Sigmoid colon (tissue), 7 donors: ENCODE results near the gene GPR108. TPM values are rescaled to one million over a fixed set of nuclear protein-coding genes. Genes with fewer than 3 reads are reported as not detected.

Experiments
- DNase-seq: peaks from one replicate; pipeline ENCODE4 v3.0.0-alpha.2; 2019
- H3K27ac ChIP-seq, 4 donors: fragments of 200-600 bp; sonication (generic); one replicate each; pipeline ENCODE4 v1.5.1; 2016 to 2019; ENCODE audit warnings: mild to moderate bottlenecking in 1 of 4
- H3K27me3 ChIP-seq, 3 donors: fragments of 200-600 bp; sonication (generic); one replicate each; pipeline ENCODE4 v1.5.1; 2019; ENCODE audit warnings: mild to moderate bottlenecking in 1 of 3
- H3K36me3 ChIP-seq, 4 donors: fragments of 200-600 bp; sonication (generic); one replicate each; pipeline ENCODE4 v1.5.1; 2016 to 2019
- H3K4me1 ChIP-seq, 4 donors: fragments of 200-600 bp; sonication (generic); one replicate each; pipeline ENCODE4 v1.5.1; 2017 to 2019
- H3K4me3 ChIP-seq, 4 donors: fragments of 200-600 bp; sonication (generic); one replicate each; pipeline ENCODE4 v1.5.1; 2017 to 2019; ENCODE audit warnings: mild to moderate bottlenecking in 2 of 4, moderate library complexity in 1 of 4
- H3K9me3 ChIP-seq, 4 donors: fragments of 200-600 bp in 3 of 4; sonication (generic) in 3 of 4; one replicate each; pipeline versions ENCODE4 v1.5.1 to v1.6.1; 2013 to 2019
- CTCF ChIP-seq, 4 experiments: fragments of 450-650 bp in 3 of 4; fragments of 200-600 bp in 1 of 4; IDR thresholded peaks; one replicate each; pipeline ENCODE4 v1.5.1; 2016 to 2019; ENCODE audit warnings: antibody characterized with exemption in 4 of 4, mild to moderate bottlenecking in 3 of 4, moderate library complexity in 2 of 4
- EP300 ChIP-seq, 4 donors: sonication (generic); formaldehyde crosslinking; IDR thresholded peaks; one replicate each; pipeline ENCODE4 v1.6.1; 2017; ENCODE audit warnings: antibody characterized with exemption in 4 of 4
- POLR2A ChIP-seq, 2 donors: fragments of 450-650 bp; IDR thresholded peaks; one replicate each; pipeline ENCODE4 v1.6.1; 2016; ENCODE audit warnings: antibody characterized with exemption in 2 of 2, mild to moderate bottlenecking in 2 of 2, moderate library complexity in 2 of 2
- POLR2AphosphoS5 ChIP-seq, 4 donors: sonication (generic); formaldehyde crosslinking; IDR thresholded peaks; one replicate each; pipeline ENCODE4 v1.6.1; 2017; ENCODE audit warnings: antibody characterized with exemption in 4 of 4
- WGBS, 2 donors: extraction: QIAGEN DNeasy Blood & Tissue Kit; methylation state at CpG; one replicate each; pipeline ENCODE4 v1.1.7; 2013; 5-methylcytosine and 5-hydroxymethylcytosine counted together
- intact Hi-C: fragments of 100-400 bp; cut with DNase I; formaldehyde crosslinking; loops from one replicate; pipeline ENCODE4 v1.15.1; 2023
- polyA plus RNA-seq, 3 donors: library from polyadenylated mRNA; stranded (reverse); fragments of 200-250 nt; gene quantifications; one replicate each; pipeline ENCODE4 v1.2.3, GENCODE V29; 2013
- total RNA-seq, 4 donors: library from RNA; depleted of rRNA; stranded (reverse); fragments of >200 nt; gene quantifications; one replicate each; pipeline ENCODE4 v1.1.0, GENCODE V29; 2016
- donor health status: healthy with polysubstance abuse.
- donor health status: Bipolar disorder and iron deficiency.
- donor health status: healthy.

Gene GPR108
- total and polyA plus RNA-seq, 7 donors = 39.0 to 91.1 (median 57.8) TPM

GRCh38 chr19:6685482-6685881 lies 51.9 kb downstream of the GPR108 start:
- intact Hi-C loops = no loop called here
- Histone ChIP-seq H3K9me3 (no peaks in the 10 kb centered on the region), H3K4me1 (no peaks in the 10 kb centered on the region), H3K4me3 (no peak overlapping the region), H3K27me3 (no peaks in the 10 kb centered on the region), H3K27ac (no peak overlapping the region), H3K36me3 (peaks cover 0 to 6% (median 0%) of the 10 kb centered on the region in 4 donors)
- 80 to 92% methylated on average over 4 of the region's 4 CpGs for WGBS, 2 donors
- TF ChIP-seq CTCF (IDR thresholded peaks at IDR 0.05) (no peak), POLR2A (IDR thresholded peaks at IDR 0.05) (no peak), EP300 (IDR thresholded peaks at IDR 0.05) (no peak), POLR2AphosphoS5 (IDR thresholded peaks at IDR 0.05) (no peak)
- no peak for DNase-seq

GRCh38 chr19:6683971-6684370 lies 53.4 kb downstream of the GPR108 start:
- peaks cover 0 to 6% (median 1%) of the 10 kb centered on the region in 4 donors for H3K9me3 ChIP-seq
- H3K27ac ChIP-seq = no peak overlapping the region
- 91 to 92% methylated on average over 4 of the region's 4 CpGs for WGBS, 2 donors
- TF ChIP-seq EP300 (IDR thresholded peaks at IDR 0.05) = no peak
- peaks cover 0 to 6% (median 0%) of the 10 kb centered on the region in 4 donors for H3K36me3 ChIP-seq
- DNase-seq = no peak
- H3K4me1 ChIP-seq = no peaks in the 10 kb centered on the region
- no peaks in the 10 kb centered on the region for H3K27me3 ChIP-seq
- H3K4me3 ChIP-seq = no peak overlapping the region
- intact Hi-C loops = no loop called here

- Histone ChIP-seq H3K4me3 (no peak overlapping the region), H3K27me3 (peaks cover 0 to 2% (median 0%) of the 10 kb centered on the region in 3 donors), H3K27ac (no peak overlapping the region), H3K9me3 (peaks cover 0 to 6% (median 1%) of the 10 kb centered on the region in 4 donors), H3K4me1 (no peaks in the 10 kb centered on the region), H3K36me3 (peaks cover 0 to 6% (median 0%) of the 10 kb centered on the region in 4 donors)
- WGBS, 2 donors = 49 to 70% methylated on average over 3 of the region's 3 CpGs
- TF ChIP-seq CTCF (IDR thresholded peaks at IDR 0.05) = no peak
- TF ChIP-seq EP300 (IDR thresholded peaks at IDR 0.05) = no peak
- no peak for TF ChIP-seq POLR2AphosphoS5 (IDR thresholded peaks at IDR 0.05)
- TF ChIP-seq POLR2A (IDR thresholded peaks at IDR 0.05) = no peak
- DNase-seq = no peak
- intact Hi-C loops = no loop called here
Measured at GRCh38 chr19:6682607-6683128, 54.7 kb downstream of the GPR108 start.

GRCh38 chr19:6680141-6680540 lies 57.2 kb downstream of the GPR108 start:
- Histone ChIP-seq H3K27me3 (peaks cover 0 to 14% (median 0%) of the 10 kb centered on the region in 3 donors), H3K4me1 (no peaks in the 10 kb centered on the region), H3K9me3 (peaks cover 0 to 6% (median 1%) of the 10 kb centered on the region in 4 donors), H3K4me3 (no peak overlapping the region), H3K36me3 (peaks cover 0 to 6% (median 0%) of the 10 kb centered on the region in 4 donors), H3K27ac (no peak overlapping the region)
- no peak for DNase-seq
- TF ChIP-seq EP300 (IDR thresholded peaks at IDR 0.05) (no peak), CTCF (IDR thresholded peaks at IDR 0.05) (no peak), POLR2AphosphoS5 (IDR thresholded peaks at IDR 0.05) (no peak)
- WGBS, 2 donors = 95 to 99% methylated on average over 1 of the region's 1 CpG
- intact Hi-C loops = no loop called here

Other genes with a start within 250 kb of the GPR108 start
- gene TUBB4A, start 235.3 kb downstream of the GPR108 start, total RNA-seq = 1 to 10 TPM; 2.0 to 6.1 (median 3.0) TPM
- 1 to 10 TPM in 1 of 3 donors, under 1 TPM in 1, not detected in 1; under 0.01 to 2.4 TPM for gene TUBB4A, start 235.3 kb downstream of the GPR108 start, polyA plus RNA-seq
- 1 to 10 TPM in 1 of 4 donors, under 1 TPM in 2, not detected in 1; 0.16 to 1.8 (median 0.36) TPM for gene TNFSF9, start 206.6 kb downstream of the GPR108 start, total RNA-seq
- gene TNFSF9, start 206.6 kb downstream of the GPR108 start, polyA plus RNA-seq = 1 to 10 TPM in 1 of 3 donors, under 1 TPM in 2; 0.46 to 4.2 (median 0.60) TPM
- under 1 TPM in 1 of 4 donors, not detected in 3; 0.36 TPM for gene CD70, start 146.4 kb downstream of the GPR108 start, total RNA-seq
- 1 to 10 TPM in 1 of 3 donors, not detected in 2; 1.8 TPM for gene CD70, start 146.4 kb downstream of the GPR108 start, polyA plus RNA-seq
- 1 to 10 TPM in 1 of 4 donors, under 1 TPM in 2, not detected in 1; under 0.01 to 2.0 (median 0.41) TPM for gene TNFSF14, start 67.4 kb downstream of the GPR108 start, total RNA-seq
- gene TNFSF14, start 67.4 kb downstream of the GPR108 start, polyA plus RNA-seq = 1 to 10 TPM in 1 of 3 donors, not detected in 2; 2.8 TPM
- 1,000 to 10,000 TPM in 1 of 4 donors, 100 to 1,000 TPM in 3; 317 to 1,284 (median 452) TPM for gene C3, start 16.9 kb downstream of the GPR108 start, total RNA-seq
- gene C3, start 16.9 kb downstream of the GPR108 start, polyA plus RNA-seq = 100 to 1,000 TPM in 1 of 3 donors, 10 to 100 TPM in 1, 1 to 10 TPM in 1; 9.0 to 313 (median 66.7) TPM
- gene TRIP10, start 2.1 kb upstream of the GPR108 start, total RNA-seq = 100 to 1,000 TPM in 1 of 4 donors, 10 to 100 TPM in 3; 73.1 to 117 (median 90.1) TPM
- 10 to 100 TPM; 49.5 to 76.7 (median 70.3) TPM for gene TRIP10, start 2.1 kb upstream of the GPR108 start, polyA plus RNA-seq
- gene SH2D3A, start 29.9 kb upstream of the GPR108 start, total RNA-seq = under 1 TPM in 1 of 4 donors, not detected in 3; 0.66 TPM
- 10 to 100 TPM; 23.8 to 42.7 (median 30.0) TPM for gene SH2D3A, start 29.9 kb upstream of the GPR108 start, polyA plus RNA-seq
- 1 to 10 TPM; 3.0 to 4.6 (median 4.3) TPM for gene VAV1, start 35.1 kb upstream of the GPR108 start, total RNA-seq
- 10 to 100 TPM in 1 of 3 donors, 1 to 10 TPM in 2; 2.4 to 18.9 (median 3.7) TPM for gene VAV1, start 35.1 kb upstream of the GPR108 start, polyA plus RNA-seq
- under 1 TPM in 1 of 4 donors, not detected in 3; 0.28 TPM for gene ADGRE1, start 150.0 kb upstream of the GPR108 start, total RNA-seq
- gene ADGRE1, start 150.0 kb upstream of the GPR108 start, polyA plus RNA-seq = 1 to 10 TPM in 2 of 3 donors, under 1 TPM in 1; 0.61 to 1.8 (median 1.2) TPM